ENCODE measurements around the gene CMIP.
A peak's percentile ranks its signal among the peaks of the same experiment; 100 is the strongest.

The CMIP gene

DNA sequence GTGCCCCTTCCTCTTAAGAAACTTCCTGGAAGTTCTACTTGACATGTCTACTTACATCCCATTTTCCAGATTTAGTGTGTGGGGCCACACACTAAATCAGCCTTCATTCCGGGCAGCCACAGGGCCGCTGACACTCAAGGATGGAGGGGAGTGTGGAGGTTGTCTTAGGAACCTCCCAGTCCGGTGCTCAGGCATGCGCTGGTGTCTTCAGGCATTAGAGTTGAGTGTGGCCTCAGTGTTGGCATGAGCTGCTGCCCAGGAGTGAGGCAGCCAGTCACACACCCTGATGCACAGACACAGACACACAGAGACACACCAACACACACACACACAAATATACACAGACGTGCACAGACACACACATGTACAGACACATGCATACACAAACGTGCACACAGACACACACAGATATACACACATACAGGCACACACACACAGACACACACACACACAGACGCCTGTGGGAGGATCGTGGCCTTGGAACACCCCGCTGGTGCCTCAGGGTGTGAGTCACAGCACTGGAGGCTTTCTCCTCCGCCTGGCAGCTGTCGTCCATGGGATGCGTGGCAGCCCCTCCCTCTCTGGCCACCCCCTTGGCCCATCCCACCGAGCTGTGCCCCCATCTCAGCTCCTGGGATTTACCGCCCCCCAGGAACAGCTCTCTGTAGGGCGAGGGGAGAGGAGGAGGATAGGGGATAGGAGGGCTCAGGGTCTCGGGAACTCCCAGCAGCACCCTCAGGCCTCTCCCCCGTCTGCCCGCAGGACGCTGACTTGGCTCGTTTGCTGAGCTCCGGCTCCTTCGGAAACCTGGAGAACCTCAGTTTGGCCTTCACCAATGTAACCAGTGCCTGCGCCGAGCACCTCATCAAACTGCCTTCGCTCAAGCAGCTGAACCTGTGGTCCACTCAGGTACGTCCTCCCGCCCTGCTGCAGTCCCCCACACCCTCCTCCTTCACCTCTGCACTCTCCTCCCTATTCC lies 258.9 kb downstream of the CMIP start:
- DNase-seq (ENCODE audit: low read depth): no peak

DNA sequence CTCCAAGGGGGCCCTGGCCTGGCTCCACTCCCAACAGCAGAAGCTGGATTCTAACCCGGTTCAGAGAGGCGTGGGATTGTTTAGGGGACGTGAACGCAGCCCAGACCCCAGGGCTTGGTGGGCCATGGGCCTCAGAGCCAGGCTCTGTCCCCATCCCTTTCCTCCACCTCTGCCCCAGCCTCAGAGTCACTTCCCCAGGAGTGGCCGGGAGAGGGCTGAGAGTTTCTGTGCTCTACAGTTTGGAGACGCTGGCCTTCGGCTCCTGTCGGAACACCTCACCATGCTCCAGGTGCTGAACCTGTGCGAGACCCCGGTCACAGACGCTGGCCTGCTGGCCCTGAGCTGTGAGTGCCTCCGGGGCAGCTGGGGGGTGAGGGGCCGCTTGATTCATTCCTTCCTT lies 260.7 kb downstream of the CMIP start:
- DNase-seq (ENCODE audit: low read depth): no peak

DNA sequence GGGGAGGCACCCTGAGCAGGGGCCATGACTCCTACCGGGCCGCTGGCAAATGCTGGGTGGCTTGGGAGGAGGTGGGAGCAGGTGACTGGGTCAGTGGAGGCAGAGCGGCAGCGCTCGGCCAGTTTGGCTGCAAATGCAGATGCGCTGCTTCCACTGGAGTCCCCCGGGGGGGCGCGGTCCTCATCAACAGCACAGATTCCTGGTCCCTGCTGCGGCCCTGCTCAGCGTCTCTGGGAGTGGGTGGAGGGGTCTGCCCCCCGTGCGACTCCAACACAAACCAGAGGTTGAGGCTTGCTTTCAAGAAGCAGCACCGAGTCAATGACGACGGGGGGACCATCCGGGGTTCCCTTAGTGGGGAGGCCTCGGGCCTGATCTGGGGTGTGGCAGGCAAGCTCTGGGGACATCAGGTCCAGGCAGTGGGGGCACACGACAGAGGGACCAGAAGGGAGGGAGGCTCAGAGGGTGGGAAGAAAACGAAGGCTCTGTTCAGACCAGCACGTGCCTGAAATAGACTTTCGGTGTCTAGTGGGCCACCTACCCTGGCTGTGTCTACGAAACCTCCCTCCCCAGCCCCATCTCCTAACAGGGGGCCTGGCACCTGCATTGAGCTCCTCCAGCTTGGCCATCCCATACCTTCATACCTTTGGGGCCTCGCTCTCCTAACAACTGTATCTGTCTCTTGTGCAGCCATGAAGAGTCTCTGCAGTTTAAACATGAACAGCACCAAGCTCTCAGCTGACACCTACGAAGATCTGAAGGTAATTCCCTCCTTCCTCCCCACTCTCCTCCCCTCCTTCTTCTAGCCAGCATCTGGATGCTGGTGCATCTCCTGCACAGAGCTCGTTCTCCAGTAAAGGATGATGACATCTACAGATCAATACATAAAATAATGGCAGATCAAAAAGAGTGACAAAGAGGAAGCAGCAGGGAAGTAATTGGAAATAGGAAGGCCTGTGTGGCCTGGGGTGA lies 262.0 kb downstream of the CMIP start:
- no peak for DNase-seq (ENCODE audit: low read depth)

DNA sequence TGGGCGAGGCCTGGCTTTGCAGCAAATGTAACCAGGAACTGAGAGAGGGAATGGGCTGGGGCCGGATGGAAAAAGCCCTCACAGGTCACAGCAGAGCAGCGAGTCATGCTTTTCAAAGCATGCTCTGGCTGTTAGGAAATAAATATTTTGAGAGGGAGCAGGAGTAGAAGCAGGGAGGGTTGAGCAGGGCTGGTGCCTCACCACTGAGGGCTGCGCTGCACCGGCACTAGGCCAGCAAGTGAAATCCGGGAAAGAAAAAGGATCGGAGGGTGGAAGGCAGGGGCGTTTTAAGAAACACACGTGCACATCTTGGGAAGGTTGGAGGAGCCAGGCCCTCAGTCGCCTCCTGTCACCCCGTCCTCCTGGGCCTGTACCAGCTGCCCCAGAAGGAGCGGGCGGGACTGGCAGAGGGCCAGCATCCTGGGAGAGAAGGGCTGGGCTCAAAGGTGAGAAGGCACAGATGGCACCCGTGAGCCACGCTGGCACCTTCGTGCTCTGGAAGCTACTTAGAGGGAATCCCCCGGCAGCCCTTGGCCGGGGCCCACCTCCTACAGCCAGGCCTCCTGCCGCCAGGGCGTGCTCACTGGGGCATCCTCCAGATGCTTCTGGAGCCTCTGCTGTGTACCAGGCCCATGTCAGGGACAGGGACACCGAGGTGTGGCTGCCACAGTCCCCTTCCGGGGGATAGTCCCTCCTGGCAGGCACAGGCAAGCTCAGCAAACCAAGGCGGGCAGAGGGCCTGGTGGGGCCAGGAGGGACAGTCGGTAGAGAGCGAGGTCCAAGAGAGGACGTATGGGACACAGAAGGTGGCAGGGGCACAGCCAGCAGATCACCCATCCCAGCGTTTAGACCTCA lies 263.0 kb downstream of the CMIP start:
- no peak for DNase-seq (ENCODE audit: low read depth)

DNA sequence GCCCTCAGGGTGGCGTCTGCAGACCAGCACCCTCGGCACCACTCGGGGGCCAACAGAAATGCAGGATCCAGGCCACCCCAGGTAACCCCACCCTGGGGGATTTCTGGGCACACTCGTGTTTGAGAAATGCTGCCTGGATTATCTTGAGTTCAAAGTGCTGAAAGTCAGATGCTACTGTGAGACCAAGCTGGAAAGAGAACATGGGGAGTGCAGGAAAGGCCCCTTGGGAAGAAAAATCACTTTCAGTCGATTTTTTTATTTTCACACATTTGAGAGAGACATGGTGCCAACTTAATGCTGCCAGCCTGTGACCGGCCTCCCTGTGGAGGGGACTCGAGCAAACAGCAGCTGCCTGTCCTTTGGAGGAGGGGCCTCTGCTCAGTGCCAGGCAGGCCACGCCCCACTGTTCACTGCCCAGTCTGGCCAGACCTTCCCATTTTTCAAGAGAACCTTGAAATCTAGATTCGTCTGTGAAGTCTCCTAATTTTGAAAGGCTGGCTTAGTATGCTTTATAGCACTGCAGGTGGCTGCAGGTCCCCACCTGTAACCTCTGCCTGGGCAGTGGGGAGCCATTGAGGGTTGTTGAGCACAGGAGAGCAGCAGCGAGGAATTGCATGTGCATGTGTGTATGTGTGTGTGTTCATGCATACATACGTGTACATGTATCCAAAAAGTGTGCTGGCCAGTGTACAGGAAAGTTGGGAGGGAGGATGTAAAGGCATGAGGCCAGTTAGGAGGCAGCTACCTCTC lies 263.8 kb downstream of the CMIP start:
- no peak for DNase-seq (ENCODE audit: low read depth)

DNA sequence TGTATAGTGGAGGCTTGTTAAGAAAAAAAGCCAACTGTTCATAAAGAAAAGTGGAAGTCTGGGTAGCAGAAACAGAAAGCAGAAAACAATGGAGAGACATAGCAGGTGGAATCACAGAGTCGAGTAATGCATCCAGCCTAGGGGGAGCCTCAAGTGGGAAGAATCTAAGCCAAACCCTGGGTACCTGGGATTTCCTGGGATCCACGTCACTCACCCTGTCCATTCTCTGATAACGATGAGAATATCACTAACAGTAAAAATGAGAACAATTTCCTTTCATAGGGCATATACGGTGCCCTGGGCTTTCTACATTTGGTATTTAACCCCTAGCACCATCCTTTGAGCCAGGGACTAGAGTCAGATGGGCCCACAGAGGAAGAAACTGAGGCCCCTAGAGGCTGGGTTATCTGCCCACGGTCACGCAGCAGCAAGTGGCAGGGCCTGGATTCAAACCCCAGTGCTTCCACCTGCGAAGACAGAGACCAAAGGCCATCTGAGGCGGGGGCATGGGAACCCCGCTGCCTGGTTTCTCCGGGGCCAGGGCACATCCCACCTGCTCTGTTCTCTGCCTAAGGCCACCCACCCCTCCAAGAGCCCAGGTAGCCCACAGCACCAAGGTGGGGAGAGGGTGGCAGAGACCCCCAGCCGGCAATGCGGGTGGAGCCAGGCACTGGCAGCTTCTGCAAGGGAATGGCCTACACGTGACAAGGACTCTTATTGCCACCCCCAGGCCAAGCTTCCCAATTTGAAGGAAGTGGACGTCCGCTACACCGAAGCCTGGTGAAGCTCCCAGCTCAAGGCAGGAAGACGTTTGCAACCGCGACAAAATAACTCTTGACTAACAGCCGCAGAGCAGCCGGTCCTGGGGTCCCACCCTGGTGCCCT lies 264.6 kb downstream of the CMIP start:
- DNase-seq (ENCODE audit: low read depth): no peak

DNA sequence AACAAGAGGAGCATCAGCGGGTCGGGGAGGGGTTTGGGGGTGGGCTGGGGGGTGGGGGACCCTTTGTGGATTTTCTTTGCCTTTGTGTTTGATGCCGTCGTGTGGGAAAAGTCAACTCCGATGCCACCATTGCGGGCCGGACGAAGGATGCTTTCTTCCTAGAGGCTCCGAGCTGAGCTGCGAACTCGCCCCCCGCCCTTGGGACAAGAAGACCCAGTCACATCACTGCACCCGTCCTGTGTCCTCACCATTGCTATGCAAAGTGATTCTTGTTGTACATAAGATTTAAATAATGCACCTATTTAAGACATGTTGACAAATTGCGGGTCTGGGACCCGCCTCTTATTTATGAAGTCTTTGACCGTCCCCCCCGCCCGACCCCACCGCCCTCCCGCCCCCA lies 265.4 kb downstream of the CMIP start:
- no peak for DNase-seq (ENCODE audit: low read depth)

DNA sequence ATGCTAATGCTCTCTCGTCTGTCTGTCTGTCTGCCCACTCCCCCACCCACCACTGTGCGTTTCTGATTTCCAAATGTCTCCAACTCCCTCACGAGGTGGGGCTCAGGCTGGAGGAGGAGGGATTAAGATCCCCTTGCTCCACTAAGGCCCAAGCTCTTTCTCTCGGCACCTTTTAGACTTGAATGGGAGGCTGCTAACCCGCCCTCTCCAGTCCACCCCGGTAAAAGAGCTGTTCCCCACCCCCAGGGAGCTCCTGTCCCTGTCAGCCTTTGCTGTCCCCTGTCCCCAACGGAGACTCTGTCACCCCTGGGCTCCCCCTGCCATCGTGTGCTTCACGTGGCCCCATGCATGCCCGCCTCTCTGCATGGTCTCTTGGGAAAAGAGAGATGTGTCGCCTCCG lies 266.0 kb downstream of the CMIP start:
- no peak for DNase-seq (ENCODE audit: low read depth)

DNA sequence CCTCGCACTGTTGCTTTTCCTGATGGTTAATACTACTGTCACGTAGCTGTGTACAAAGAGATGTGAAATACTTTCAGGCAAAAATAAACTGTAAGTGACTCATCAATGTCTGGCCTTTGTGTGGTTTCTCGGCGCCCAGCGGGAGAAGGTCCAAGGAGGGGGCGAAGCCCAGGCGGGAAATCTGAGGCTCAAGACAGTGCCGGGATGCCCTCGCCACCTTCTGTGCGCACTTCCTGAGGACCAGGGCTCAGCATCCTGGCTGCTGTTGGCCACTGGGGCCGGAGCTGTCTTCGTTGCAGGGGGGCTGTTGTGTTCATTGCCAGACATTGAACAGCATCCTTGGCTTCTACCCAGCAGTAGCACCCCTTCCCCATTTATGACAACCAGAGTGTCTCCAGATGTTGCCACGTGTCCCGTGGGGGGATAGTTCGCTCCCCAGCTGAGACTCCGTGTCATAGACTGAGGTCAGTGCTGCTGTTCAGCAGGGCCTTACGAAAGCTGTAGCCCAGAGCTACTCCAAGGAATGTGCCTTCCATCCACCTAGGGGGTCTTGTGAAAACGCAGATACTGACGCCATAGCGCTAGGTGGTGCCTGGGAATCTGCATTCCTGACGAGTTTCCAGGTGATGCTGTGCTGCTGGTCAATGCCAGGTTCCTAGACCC lies 267.2 kb downstream of the CMIP start:
- no peak for DNase-seq (ENCODE audit: low read depth)

DNA sequence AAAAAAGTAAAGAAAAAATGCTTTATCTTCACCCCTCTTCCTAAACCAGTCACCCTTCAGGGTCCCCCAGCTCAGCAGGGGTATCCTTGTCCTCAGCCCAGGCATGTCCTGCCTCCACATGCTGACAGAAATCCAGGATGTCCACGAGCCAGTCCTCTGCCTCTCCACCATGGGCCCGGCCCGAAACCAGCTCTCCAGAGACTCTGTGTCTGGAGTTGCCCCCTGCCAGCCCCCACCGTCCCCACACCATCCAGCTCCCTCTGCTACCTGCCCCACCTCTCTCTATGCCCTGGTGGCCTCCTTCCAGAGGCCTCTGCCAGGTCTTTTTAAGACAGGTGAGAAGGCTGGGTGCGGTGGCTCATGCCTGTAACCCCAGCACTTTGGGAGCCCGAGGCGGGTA lies 268.1 kb downstream of the CMIP start:
- DNase-seq (ENCODE audit: low read depth): no peak

DNA sequence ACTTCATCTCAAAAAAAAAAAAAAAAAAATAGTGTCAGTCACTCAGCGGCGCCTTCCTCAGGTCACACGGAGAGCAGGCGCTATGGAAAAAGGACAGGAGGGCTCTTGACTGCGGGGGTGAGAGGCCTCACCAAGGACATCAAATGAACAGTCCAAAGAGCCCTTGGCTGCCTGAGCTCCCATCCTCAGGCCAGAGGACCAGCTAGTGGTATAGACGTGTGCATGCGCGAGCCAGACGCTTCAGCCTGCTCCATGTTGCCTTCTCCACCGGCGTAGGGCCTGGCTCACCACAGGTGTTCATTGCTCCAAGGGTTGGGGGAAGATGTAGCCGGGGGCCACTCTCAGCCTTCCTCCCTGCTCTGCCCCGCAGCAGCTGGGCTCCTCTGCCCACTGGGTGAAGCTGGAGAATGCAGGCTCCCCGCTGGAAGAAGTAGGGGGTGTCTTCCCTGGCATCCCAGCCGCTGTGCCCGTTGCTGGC lies 268.7 kb downstream of the CMIP start:
- DNase-seq (ENCODE audit: low read depth): no peak

DNA sequence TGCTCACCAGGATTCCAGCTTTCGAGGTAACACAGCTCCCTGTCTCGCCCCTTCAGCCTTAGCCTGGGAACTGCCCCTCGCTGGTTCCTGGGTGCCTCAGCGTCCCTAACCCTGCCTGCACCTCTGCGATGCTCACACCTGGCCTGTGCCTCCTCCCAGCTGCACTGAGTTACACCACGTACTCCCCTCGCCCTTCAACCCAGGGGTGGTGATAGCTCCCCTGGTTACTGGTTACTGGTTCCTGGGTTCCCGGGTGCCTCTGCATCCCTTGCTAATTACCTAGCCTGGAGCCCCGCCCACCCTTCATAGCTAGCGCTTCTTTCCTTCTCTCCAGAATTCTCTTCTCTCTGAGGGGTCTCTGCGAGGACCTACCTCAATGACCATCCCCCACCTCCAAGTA lies 269.2 kb downstream of the CMIP start:
- no peak for DNase-seq (ENCODE audit: low read depth)

DNA sequence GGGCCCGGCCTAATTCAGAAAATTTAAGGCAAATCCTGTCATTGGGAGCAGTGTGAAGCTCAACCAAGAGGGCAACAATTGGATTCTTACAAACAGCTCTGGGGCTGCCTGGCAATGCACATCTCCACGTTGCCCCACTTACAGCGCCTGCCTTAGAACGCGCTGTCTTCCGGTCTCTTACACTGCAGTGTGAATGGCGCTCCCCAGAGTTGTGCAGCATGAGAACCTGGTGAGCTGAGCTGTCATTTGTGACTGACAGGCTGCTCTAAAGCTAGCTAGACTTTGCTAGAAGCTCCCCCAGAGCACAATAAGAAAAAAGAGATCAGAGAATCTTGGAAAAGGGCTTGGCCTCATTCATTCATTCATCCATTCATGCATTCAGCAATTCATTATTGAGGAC lies 270.0 kb downstream of the CMIP start:
- no peak for DNase-seq (ENCODE audit: low read depth)

DNA sequence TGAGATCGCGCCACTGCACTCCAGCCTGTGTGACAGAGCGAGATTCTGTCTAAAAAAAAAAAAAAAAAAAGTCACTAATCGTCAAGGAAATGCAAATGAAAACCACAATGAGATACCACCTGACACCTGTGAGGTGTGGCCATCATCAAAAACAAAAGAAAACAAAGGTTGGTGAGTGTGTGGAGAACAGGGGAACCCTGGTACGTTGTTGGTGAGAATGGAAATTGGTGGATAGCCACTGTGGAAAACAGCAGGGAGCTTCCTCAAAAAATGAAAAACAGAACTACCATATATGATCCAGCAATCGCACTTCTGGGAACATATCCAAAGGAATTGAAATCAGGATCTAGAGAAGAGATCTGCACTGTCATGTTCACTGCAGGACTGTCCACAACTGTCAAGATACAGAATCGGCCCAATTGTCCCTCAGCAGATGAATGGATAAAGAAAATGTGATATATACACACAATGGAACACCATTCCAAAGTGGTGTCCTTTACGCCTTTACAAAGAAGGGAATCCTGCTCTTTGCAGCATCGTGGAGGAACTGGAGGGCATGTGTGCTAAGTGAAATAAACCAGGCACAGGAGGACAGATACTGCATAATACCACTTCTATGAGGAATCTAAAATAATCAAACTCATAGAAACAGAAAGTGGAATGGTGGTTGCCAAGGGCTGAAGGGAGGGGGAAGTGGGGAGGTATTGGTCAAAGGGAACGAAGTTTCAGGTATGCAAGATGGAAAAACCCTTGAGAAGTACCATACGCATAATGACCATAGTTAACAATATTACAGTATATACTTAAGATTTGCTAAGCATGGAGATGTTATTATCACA lies 271.0 kb downstream of the CMIP start:
- DNase-seq (ENCODE audit: low read depth): peak; percentile 11

DNA sequence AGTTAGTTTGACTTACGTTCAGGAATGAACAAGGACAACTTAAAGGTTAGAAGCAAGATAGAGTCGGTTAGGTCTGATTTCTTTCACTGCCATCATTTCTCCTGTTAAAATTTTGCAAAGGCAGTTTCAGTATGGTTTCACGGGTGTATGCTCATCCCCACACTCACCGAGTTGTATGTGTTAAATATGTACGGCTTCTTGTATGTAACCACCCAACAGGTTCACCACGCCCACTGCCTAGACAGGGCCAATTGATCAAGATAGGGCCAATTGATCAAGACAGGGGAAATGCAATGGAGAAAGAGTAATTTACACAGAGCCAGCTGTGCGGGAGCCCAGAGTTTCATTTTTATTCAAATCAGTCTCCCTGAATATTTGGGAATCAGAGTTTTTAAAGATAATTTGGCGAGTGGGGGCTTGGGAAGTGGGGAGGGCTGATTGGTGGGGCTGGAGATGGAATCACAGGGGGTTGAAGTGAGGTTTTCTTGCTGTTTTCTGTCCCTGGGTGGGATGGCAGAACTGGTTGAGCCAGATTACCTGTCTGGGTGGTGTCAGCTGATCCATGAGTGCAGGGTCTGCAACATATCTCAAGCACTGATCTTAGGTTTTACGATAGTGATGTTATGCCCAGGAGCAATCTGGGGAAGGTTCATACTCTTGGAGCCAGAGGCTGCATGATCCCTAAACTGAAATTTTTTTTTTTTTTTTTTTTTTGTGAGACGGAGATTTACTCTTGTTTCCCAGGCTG lies 272.0 kb downstream of the CMIP start:
- no peak for DNase-seq (ENCODE audit: low read depth)

DNA sequence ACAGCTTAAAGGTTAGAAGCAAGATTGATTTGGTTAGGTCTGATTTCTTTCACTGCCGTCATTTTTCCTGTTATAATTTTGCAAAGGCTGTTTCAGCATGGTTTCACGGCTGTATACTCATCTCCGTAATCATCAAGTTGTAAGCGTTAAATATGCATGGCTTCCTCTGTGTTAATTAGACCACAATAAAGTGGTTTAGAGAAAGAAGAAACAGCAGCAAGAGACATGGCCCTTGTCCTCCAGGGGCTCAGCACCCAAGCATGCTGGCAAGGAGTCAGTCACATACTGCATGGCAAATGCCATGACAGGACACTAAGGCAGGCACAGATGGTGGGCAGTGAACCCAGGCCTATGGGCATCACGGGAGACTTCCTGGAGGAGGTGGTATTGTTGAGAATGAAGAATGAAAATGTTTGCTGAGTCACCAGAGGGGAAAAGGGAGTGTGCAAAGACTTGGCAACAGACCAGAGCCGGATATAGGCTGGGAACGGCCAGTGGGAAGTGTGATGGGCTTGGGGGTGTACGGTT lies 273.1 kb downstream of the CMIP start:
- no peak for DNase-seq (ENCODE audit: low read depth)

DNA sequence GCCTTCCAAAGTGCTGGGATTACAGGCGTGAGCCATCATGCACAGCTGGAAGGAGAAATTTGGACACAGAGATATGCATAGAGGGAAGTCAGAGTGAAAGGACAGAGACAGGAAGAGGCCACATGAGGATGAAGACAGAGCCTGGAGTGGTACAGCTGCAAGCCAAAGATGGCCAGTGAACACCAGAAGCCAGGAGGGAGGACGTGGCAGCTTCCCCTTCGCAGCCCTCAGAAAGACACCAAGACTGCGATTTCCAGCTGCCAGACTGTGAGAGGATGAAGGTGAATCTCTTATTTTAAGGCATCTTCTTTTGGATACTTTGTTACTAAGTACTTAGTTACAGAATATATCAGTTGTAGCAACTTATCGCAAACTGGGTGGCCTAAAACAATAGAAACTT lies 274.0 kb downstream of the CMIP start:
- DNase-seq (ENCODE audit: low read depth): no peak

DNA sequence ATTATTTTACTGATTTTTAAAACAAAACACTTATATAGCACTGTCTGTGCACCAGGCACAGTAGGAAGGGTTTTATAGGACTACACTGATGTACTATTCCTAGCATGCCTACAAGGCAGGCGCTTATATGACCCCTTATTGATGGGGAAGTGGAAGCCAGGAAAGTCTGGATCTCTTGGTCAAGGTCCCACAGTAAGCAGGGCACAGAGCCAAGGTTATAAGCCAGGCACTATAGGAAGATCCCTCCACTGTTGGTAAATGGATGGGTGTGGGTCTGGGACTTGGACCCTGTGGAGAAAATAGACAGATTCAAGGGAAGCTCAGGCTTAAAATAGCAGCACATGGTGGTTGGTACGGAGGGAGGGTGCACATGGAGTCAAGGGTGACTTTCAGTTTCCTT lies 275.4 kb downstream of the CMIP start:
- no peak for DNase-seq (ENCODE audit: low read depth)

Data from activated T-helper 1 cell treated with Interleukin-2 at 50 U/mL for 16 hours (primary cell).